Rectal smooth muscle tissue (tissue), 1 donor: ENCODE measurements around the gene SUGCT.

Source experiments
- H3K27ac ChIP-seq: one replicate; pipeline ENCODE4 v1.7.0; 2013; ENCODE audit warnings: low read depth, low read length, inconsistent platforms
- H3K27me3 ChIP-seq: one replicate; pipeline ENCODE4 v1.7.0; 2013; ENCODE audit warnings: low read length; ENCODE audit not compliant: control insufficient read depth, insufficient read depth
- H3K36me3 ChIP-seq: one replicate; pipeline ENCODE4 v1.7.0; 2013; ENCODE audit warnings: low read length; ENCODE audit not compliant: control insufficient read depth, insufficient read depth
- H3K4me1 ChIP-seq: one replicate; pipeline ENCODE4 v1.7.0; 2013; ENCODE audit warnings: low read length; ENCODE audit not compliant: control insufficient read depth, insufficient read depth
- H3K4me3 ChIP-seq: one replicate; pipeline ENCODE4 v1.7.0; 2013; ENCODE audit warnings: low read length
- H3K9ac ChIP-seq: one replicate; pipeline ENCODE4 v1.7.0; 2013; ENCODE audit warnings: low read length

SUGCT gene

GRCh38 chr7:40773656-40774055, 638.9 kb downstream of the SUGCT start:
- no peak overlapping the region for H3K27ac ChIP-seq
- H3K4me1 ChIP-seq = no peaks in the 10 kb centered on the region
- no peak overlapping the region for H3K9ac ChIP-seq
- H3K27me3 ChIP-seq = no peaks in the 10 kb centered on the region
- no peak overlapping the region for H3K4me3 ChIP-seq
- no peaks in the 10 kb centered on the region for H3K36me3 ChIP-seq

- H3K27me3 ChIP-seq = no peaks in the 10 kb centered on the region
- H3K4me3 ChIP-seq = no peak overlapping the region
- H3K36me3 ChIP-seq = no peaks in the 10 kb centered on the region
- no peak overlapping the region for H3K27ac ChIP-seq
- no peak overlapping the region for H3K9ac ChIP-seq
- H3K4me1 ChIP-seq = peaks cover 4% of the 10 kb centered on the region
These were observed 641.1 kb downstream of the SUGCT start for GRCh38 chr7:40775877-40776276.

- no peak overlapping the region for H3K9ac ChIP-seq
- no peaks in the 10 kb centered on the region for H3K36me3 ChIP-seq
- no peak overlapping the region for H3K4me3 ChIP-seq
- H3K27ac ChIP-seq = no peak overlapping the region
- H3K27me3 ChIP-seq = no peaks in the 10 kb centered on the region
- peaks cover 6% of the 10 kb centered on the region for H3K4me1 ChIP-seq
These were observed 643.0 kb downstream of the SUGCT start for GRCh38 chr7:40777730-40778312.

GRCh38 chr7:40780460-40780859, 645.7 kb downstream of the SUGCT start:
- Histone ChIP-seq H3K4me3 (no peak overlapping the region), H3K27me3 (no peaks in the 10 kb centered on the region), H3K4me1 (peaks cover 6% of the 10 kb centered on the region), H3K9ac (no peak overlapping the region), H3K36me3 (no peaks in the 10 kb centered on the region), H3K27ac (no peak overlapping the region)

- Histone ChIP-seq H3K36me3 (no peaks in the 10 kb centered on the region), H3K27ac (no peak overlapping the region), H3K4me3 (no peak overlapping the region), H3K27me3 (no peaks in the 10 kb centered on the region), H3K9ac (no peak overlapping the region), H3K4me1 (peaks cover 6% of the 10 kb centered on the region)
These were observed 648.0 kb downstream of the SUGCT start for GRCh38 chr7:40782836-40783235.

GRCh38 chr7:40784176-40784575, 649.4 kb downstream of the SUGCT start:
- Histone ChIP-seq H3K4me1 (peaks cover 6% of the 10 kb centered on the region), H3K27me3 (no peaks in the 10 kb centered on the region), H3K36me3 (no peaks in the 10 kb centered on the region), H3K4me3 (no peak overlapping the region), H3K9ac (no peak overlapping the region), H3K27ac (no peak overlapping the region)

- Histone ChIP-seq H3K36me3 (no peaks in the 10 kb centered on the region), H3K27ac (no peak overlapping the region), H3K4me3 (no peak overlapping the region), H3K27me3 (no peaks in the 10 kb centered on the region), H3K9ac (no peak overlapping the region), H3K4me1 (no peaks in the 10 kb centered on the region)
These were observed 652.1 kb downstream of the SUGCT start for GRCh38 chr7:40786909-40787308.

GRCh38 chr7:40793132-40793531, 658.3 kb downstream of the SUGCT start:
- no peak overlapping the region for H3K27ac ChIP-seq
- no peak overlapping the region for H3K9ac ChIP-seq
- H3K27me3 ChIP-seq = no peaks in the 10 kb centered on the region
- H3K4me3 ChIP-seq = no peak overlapping the region
- no peaks in the 10 kb centered on the region for H3K36me3 ChIP-seq
- no peaks in the 10 kb centered on the region for H3K4me1 ChIP-seq

- H3K4me1 ChIP-seq = no peaks in the 10 kb centered on the region
- no peak overlapping the region for H3K27ac ChIP-seq
- H3K4me3 ChIP-seq = no peak overlapping the region
These were observed 660.8 kb downstream of the SUGCT start for GRCh38 chr7:40795607-40796006.

GRCh38 chr7:40796723-40797122, 661.9 kb downstream of the SUGCT start:
- H3K27me3 ChIP-seq = no peaks in the 10 kb centered on the region
- no peak overlapping the region for H3K9ac ChIP-seq
- H3K4me3 ChIP-seq = no peak overlapping the region
- no peaks in the 10 kb centered on the region for H3K36me3 ChIP-seq
- H3K27ac ChIP-seq = no peak overlapping the region
- no peaks in the 10 kb centered on the region for H3K4me1 ChIP-seq

More at GRCh38 chr7:40795607-40796006, 660.8 kb downstream of the SUGCT start:
- Histone ChIP-seq H3K36me3 (no peaks in the 10 kb centered on the region), H3K9ac (no peak overlapping the region), H3K27me3 (no peaks in the 10 kb centered on the region)

GRCh38 chr7:40798613-40799012, 663.8 kb downstream of the SUGCT start:
- no peaks in the 10 kb centered on the region for H3K4me1 ChIP-seq
- H3K27me3 ChIP-seq = no peaks in the 10 kb centered on the region
- H3K4me3 ChIP-seq = no peak overlapping the region
- H3K9ac ChIP-seq = no peak overlapping the region
- no peaks in the 10 kb centered on the region for H3K36me3 ChIP-seq
- H3K27ac ChIP-seq = no peak overlapping the region

GRCh38 chr7:40799493-40800403, 664.9 kb downstream of the SUGCT start:
- no peak overlapping the region for H3K9ac ChIP-seq
- no peaks in the 10 kb centered on the region for H3K4me1 ChIP-seq
- no peaks in the 10 kb centered on the region for H3K36me3 ChIP-seq
- no peak overlapping the region for H3K27ac ChIP-seq
- H3K4me3 ChIP-seq = no peak overlapping the region
- no peaks in the 10 kb centered on the region for H3K27me3 ChIP-seq

GRCh38 chr7:40800771-40801170, 666.0 kb downstream of the SUGCT start:
- Histone ChIP-seq H3K4me1 (no peaks in the 10 kb centered on the region), H3K27ac (no peak overlapping the region)

More at GRCh38 chr7:40800771-40801170, 666.0 kb downstream of the SUGCT start:
- Histone ChIP-seq H3K36me3 (no peaks in the 10 kb centered on the region), H3K9ac (no peak overlapping the region), H3K4me3 (no peak overlapping the region), H3K27me3 (no peaks in the 10 kb centered on the region)
